Fibroblast of mammary gland (primary cell): Measurements from ENCODE around the gene TOR4A.

Experiments used
- DNase-seq: peaks from one replicate; pipeline ENCODE4 v3.0.0-alpha.2; 2010; ENCODE audit warnings: low read depth
- H3K4me3 ChIP-seq: 2 replicates; pipeline ENCODE4 v1.5.1; 2011; ENCODE audit warnings: low read depth, mild to moderate bottlenecking, low read length, moderate library complexity; ENCODE audit not compliant: control insufficient read depth
- TF ChIP-seq, protein P1 (sequence below): conservative IDR thresholded peaks from 2 replicates; pipeline ENCODE4 v1.5.1; 2011; ENCODE audit warnings: low read depth, low read length, inconsistent platforms; ENCODE audit not compliant: control insufficient read depth, insufficient read depth

Gene TOR4A

DNA sequence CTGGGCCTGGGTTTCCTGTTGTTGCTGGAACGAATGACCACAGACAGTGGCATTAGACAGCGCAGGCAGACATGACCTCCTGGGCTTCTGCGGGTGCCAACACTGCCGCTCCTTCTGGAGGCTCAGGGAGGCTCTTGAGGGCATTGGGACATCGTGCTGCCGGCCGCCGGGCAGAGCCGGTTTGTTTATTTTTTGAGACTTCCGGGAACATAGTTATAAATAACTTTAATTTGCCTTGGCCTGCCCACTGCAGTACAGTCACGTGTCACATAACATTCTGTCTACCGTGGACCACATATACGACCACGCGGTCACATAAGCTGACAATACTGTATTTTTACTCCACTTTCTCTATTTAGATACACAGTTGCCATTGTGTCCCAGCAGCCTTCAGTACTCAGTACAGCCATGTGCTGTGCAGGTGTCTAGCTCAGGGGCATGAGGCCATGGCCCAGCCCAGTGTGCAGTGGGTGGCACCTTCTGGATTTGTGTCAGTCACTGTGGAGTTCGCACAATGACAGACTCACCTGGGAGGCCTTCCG, 8.2 kb upstream of the TOR4A start:
- TF ChIP-seq, protein P1, sequence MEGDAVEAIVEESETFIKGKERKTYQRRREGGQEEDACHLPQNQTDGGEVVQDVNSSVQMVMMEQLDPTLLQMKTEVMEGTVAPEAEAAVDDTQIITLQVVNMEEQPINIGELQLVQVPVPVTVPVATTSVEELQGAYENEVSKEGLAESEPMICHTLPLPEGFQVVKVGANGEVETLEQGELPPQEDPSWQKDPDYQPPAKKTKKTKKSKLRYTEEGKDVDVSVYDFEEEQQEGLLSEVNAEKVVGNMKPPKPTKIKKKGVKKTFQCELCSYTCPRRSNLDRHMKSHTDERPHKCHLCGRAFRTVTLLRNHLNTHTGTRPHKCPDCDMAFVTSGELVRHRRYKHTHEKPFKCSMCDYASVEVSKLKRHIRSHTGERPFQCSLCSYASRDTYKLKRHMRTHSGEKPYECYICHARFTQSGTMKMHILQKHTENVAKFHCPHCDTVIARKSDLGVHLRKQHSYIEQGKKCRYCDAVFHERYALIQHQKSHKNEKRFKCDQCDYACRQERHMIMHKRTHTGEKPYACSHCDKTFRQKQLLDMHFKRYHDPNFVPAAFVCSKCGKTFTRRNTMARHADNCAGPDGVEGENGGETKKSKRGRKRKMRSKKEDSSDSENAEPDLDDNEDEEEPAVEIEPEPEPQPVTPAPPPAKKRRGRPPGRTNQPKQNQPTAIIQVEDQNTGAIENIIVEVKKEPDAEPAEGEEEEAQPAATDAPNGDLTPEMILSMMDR: no peak
- H3K4me3 ChIP-seq: no peak overlapping the region
- no peak for DNase-seq

DNA sequence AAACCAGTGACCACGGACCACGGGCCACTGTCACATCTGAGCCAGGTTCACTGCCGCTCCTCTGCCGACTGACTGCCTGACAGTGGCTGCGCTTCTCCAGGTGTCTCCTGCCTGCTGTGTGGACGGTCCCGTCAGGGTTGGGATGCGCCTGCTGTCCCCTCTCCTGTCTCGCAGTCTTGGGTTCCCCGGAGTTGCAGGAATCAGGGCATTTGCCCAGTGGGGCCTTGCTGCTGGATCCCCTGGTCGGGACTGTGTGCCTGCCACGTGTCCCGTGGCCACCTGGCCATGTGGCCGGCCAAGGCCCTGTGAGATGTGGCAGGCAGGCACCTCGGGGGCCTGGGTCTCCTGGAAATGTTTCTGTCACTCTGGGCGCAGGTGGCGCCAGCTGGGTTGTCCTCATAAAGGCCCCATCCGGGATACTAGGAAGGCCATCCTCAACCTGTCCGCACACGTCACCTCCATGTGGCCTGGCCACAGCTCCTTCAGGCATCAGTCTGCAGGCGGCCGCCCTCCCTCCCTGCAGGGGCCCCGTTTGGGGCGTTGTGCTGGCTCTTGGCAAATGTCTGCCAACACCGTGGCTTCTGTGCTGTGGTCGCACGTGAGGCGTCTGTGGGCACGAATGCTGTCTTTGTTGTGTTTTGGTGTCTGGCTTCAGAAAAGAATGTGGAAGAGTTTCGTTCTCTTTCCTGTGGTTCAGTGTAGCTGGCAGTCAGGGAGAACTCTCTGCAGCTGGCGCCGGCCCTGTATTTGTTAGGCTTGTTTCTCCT, 6.4 kb upstream of the TOR4A start:
- no peak overlapping the region for H3K4me3 ChIP-seq
- TF ChIP-seq, protein P1: no peak
- no peak for DNase-seq

DNA sequence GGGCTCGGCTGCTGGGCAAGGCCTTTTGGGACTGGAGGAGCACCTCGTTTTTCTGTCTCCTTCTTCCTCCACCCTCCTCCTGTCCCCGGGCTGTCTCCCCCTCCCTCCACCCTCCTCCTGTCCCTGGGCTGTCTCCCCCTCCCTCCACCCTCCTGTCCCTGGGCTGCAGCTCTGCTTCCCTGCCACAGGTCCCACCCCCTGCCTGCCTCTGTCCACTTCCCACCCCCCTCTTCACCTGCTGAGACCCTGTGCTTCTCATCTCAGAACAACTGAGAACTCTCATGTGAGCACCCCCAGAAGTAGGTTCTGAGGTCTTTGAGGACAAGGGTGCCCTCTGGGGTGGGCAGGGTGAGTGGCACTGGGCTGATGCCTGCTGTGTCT, 5.8 kb upstream of the TOR4A start:
- DNase-seq: no peak
- H3K4me3 ChIP-seq: no peak overlapping the region
- TF ChIP-seq, protein P1: no peak

DNA sequence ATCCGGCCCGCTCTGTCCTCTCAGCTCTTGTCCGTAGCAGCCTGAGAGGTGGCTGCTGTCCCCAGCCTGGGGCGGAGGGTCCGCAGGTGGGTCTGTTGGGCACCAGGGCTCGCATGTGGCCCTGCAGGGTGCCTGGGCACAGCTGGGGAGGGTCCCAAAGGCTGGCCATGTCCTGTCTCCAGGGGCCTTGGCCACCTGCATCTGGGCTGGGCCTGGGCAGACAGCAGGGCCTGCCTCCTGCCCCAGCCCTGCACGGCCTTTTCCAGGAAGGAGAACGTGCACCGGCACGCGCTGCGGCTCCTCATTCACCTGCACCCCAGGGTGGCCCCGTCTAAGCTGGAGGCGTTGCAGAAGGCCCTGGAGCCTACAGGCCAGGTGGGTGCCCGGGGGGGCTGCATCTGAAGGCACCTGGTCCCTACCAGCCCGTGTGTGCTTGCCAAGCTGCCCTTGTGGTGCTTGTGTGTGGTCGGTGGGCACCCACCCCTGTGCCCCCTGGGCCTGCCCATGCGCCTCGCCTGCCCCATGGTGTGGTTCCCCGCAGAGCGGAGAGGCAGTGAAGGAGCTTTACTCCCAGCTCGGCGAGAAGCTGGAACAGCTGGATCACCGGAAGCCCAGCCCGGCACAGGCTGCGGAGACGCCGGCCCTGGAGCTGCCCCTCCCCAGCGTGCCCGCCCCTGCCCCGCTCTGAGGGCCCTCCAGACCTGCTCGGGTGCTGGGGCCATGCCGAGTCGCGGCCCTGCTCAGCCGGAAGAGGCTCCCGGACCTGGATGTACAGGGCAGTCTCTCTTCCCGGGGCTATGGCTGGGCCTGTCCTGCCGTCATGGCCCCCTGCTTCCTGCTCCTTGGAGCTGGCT, 5.1 kb upstream of the TOR4A start:
- TF ChIP-seq, protein P1: no peak
- no peak overlapping the region for H3K4me3 ChIP-seq
- no peak for DNase-seq

DNA sequence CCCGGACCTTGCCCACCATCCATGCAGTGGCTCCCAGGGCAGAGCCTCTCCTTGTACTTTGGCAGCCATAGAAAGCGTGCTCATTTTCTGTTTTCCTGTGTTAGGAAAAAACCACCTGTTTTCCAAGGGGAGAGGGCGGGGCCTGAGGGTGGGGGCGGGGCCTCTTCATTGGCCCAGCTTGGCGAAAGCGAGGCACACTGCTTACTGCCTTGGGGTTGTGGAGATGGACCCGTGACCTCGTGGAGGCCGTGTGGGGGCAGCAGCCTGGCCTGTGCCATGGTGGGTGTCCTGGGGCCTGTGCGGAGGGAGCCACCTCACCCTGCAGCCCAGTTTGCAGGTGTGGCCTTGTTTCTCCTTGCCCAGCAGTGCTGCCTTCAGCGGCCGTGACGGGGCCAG, 4.4 kb upstream of the TOR4A start:
- H3K4me3 ChIP-seq: no peak overlapping the region
- no peak for DNase-seq
- TF ChIP-seq, protein P1: no peak

DNA sequence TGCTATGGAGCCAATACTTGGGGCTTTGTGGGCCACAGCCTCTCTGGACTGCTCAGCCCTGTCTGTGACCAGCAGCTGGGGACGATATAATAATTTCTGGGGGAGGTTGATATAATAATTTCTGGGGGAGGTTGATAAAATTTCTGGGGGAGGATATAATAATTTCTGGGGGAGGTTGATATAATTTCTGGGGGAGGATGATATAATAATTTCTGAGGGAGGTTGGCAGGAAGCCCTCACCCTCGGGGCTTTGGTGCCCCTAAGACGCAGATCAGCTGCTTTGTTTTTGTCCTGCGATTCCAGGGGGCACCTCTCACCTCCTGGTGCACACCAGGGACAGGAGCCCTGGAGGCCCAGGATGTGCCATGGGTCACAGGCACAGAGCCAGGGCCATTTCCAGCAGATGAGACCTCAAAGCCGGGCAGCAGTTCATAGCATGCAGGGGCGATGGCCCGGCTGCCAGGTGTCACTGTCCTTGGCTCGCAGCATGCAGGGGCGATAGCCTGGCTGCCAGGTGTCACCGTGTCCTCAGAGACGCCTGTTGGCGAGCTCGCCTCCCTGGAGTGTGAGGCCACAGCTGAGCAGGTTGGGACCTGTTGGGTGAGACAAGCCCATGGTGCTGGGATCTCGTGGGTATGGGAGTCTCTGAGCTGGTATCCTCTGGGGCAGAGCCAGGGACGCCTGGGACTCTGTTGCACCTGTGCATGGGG, 3.8 kb upstream of the TOR4A start:
- DNase-seq: no peak

More for the DNA sequence above, 3.8 kb upstream of the TOR4A start:
- TF ChIP-seq, protein P1: no peak
- no peak overlapping the region for H3K4me3 ChIP-seq
